ENCODE measurements around the gene DUSP1. TPM values are rescaled to one million over a fixed set of nuclear protein-coding genes. Genes with fewer than 3 reads are reported as not detected.
A peak's percentile ranks its signal among the peaks of the same experiment; 100 is the strongest.

DUSP1 gene
- total RNA-seq, 1 donor from 2014 or later = 4.2 TPM

- DNase-seq (ENCODE audit: low spot score) = no peak
- Mint-ChIP-seq H3K36me3 (no peaks in the 10 kb centered on the region), H3K9me3 (no peaks in the 10 kb centered on the region), H3K27ac (no peak overlapping the region), H3K27me3 (ENCODE audit: insufficient read depth, low read depth) (peaks cover 7% of the 10 kb centered on the region), H3K4me3 (no peak overlapping the region), H3K4me1 (peaks cover 14% of the 10 kb centered on the region)
- no peak overlapping the region for H3K27ac ChIP-seq
- peaks cover 8% of the 10 kb centered on the region for H3K4me1 ChIP-seq
- no peaks in the 10 kb centered on the region for H3K79me2 ChIP-seq (ENCODE audit: low read depth)
- H2AFZ ChIP-seq (replicated peaks) = no peak overlapping the region
- H3F3A ChIP-seq (ENCODE audit: low read depth) = no peaks in the 10 kb centered on the region
- no peak overlapping the region for H3K9ac ChIP-seq
- no peak overlapping the region for H3K4me3 ChIP-seq
- no peaks in the 10 kb centered on the region for H3K27me3 ChIP-seq
- no peaks in the 10 kb centered on the region for H4K20me1 ChIP-seq (ENCODE audit: low read depth)
- no peaks in the 10 kb centered on the region for H3K9me3 ChIP-seq (ENCODE audit: low read depth)
- no peak for TF ChIP-seq CTCF (IDR thresholded peaks at IDR 0.05)
- TF ChIP-seq EZH2 (IDR thresholded peaks at IDR 0.05) = no peak
- no peak for TF ChIP-seq EZH2phosphoT487 (IDR thresholded peaks at IDR 0.05)
- H3K36me3 ChIP-seq = no peaks in the 10 kb centered on the region
- no peak overlapping the region for H3K4me2 ChIP-seq
These were observed 21.9 kb upstream of the DUSP1 start for GRCh38 chr5:172792701-172793570.

GRCh38 chr5:172791726-172792445 lies 20.9 kb upstream of the DUSP1 start:
- no peak overlapping the region for H3K4me3 ChIP-seq
- no peak overlapping the region for H3K9ac ChIP-seq
- no peak overlapping the region for H3K4me2 ChIP-seq
- H4K20me1 ChIP-seq (ENCODE audit: low read depth) = no peaks in the 10 kb centered on the region
- H3F3A ChIP-seq (ENCODE audit: low read depth) = no peaks in the 10 kb centered on the region
- Mint-ChIP-seq H3K4me1 (peaks cover 17% of the 10 kb centered on the region), H3K27me3 (ENCODE audit: insufficient read depth, low read depth) (peaks cover 8% of the 10 kb centered on the region), H3K9me3 (no peaks in the 10 kb centered on the region), H3K4me3 (no peak overlapping the region), H3K27ac (no peak overlapping the region), H3K36me3 (no peaks in the 10 kb centered on the region)
- H3K36me3 ChIP-seq = no peaks in the 10 kb centered on the region
- H2AFZ ChIP-seq (replicated peaks) = no peak overlapping the region
- H3K79me2 ChIP-seq (ENCODE audit: low read depth) = no peaks in the 10 kb centered on the region
- TF ChIP-seq EZH2phosphoT487 (IDR thresholded peaks at IDR 0.05) = no peak
- H3K4me1 ChIP-seq = peaks cover 8% of the 10 kb centered on the region
- no peaks in the 10 kb centered on the region for H3K9me3 ChIP-seq (ENCODE audit: low read depth)
- no peaks in the 10 kb centered on the region for H3K27me3 ChIP-seq
- no peak for DNase-seq (ENCODE audit: low spot score)
- no peak overlapping the region for H3K27ac ChIP-seq

- Histone ChIP-seq H3K4me3 (no peak overlapping the region), H3F3A (ENCODE audit: low read depth) (no peaks in the 10 kb centered on the region), H3K9ac (no peak overlapping the region), H3K27ac (no peak overlapping the region), H3K79me2 (ENCODE audit: low read depth) (no peaks in the 10 kb centered on the region), H4K20me1 (ENCODE audit: low read depth) (no peaks in the 10 kb centered on the region), H3K4me2 (no peak overlapping the region), H2AFZ (replicated peaks) (no peak overlapping the region), H3K27me3 (no peaks in the 10 kb centered on the region), H3K4me1 (peaks cover 8% of the 10 kb centered on the region), H3K36me3 (no peaks in the 10 kb centered on the region), H3K9me3 (ENCODE audit: low read depth) (no peaks in the 10 kb centered on the region)
- Mint-ChIP-seq H3K27ac (peak overlapping the region; percentile 60), H3K4me1 (peaks cover 17% of the 10 kb centered on the region), H3K4me3 (no peak overlapping the region), H3K36me3 (no peaks in the 10 kb centered on the region), H3K9me3 (no peaks in the 10 kb centered on the region), H3K27me3 (ENCODE audit: insufficient read depth, low read depth) (peaks cover 8% of the 10 kb centered on the region)
- no peak for TF ChIP-seq EZH2phosphoT487 (IDR thresholded peaks at IDR 0.05)
- no peak for TF ChIP-seq EZH2 (IDR thresholded peaks at IDR 0.05)
- TF ChIP-seq CTCF (IDR thresholded peaks at IDR 0.05) = no peak
- no peak for DNase-seq (ENCODE audit: low spot score)
These were observed 20.3 kb upstream of the DUSP1 start for GRCh38 chr5:172791286-172791685.

Data from neural progenitor cell (in vitro differentiated cells).